Mucosa of rectum (tissue), 2 donors: Measurements from ENCODE around the gene KMT2C.
"Not testable (repeated sequence)": the region's sequence is repeated elsewhere in the genome, so short reads cannot be mapped to it uniquely, and the experiment has no call there.

Experiments
- H3K27ac ChIP-seq, 2 donors: one replicate each; pipeline ENCODE4 v1.7.0; 2013; ENCODE audit warnings: inconsistent platforms in 2 of 2, low read depth in 2 of 2, low read length in 2 of 2
- H3K27me3 ChIP-seq, 2 donors: one replicate each; pipeline ENCODE4 v1.7.0; 2013; ENCODE audit warnings: low read length in 2 of 2; ENCODE audit not compliant: control insufficient read depth in 2 of 2, insufficient read depth in 2 of 2
- H3K36me3 ChIP-seq, 2 donors: one replicate each; pipeline ENCODE4 v1.7.0; 2013; ENCODE audit warnings: low read length in 2 of 2; ENCODE audit not compliant: control insufficient read depth in 2 of 2, insufficient read depth in 2 of 2
- H3K4me1 ChIP-seq, 2 donors: one replicate each; pipeline ENCODE4 v1.7.0; 2013; ENCODE audit warnings: low read length in 2 of 2, mild to moderate bottlenecking in 1 of 2; ENCODE audit not compliant: control insufficient read depth in 2 of 2, insufficient read depth in 2 of 2
- H3K4me3 ChIP-seq, 2 donors: one replicate each; pipeline ENCODE4 v1.7.0; 2013; ENCODE audit warnings: low read length in 2 of 2
- H3K9ac ChIP-seq, 2 donors: one replicate each; pipeline ENCODE4 v1.7.0; 2013; ENCODE audit warnings: low read length in 2 of 2, low read depth in 1 of 2, mild to moderate bottlenecking in 1 of 2
- H3K9me3 ChIP-seq, 2 donors: one replicate each; pipeline ENCODE4 v1.7.0; 2013; ENCODE audit warnings: low read length in 2 of 2; ENCODE audit not compliant: control insufficient read depth in 2 of 2
- donor health status: healthy.
- donor health status: Normal muscosa, but diverticular disease.

Gene KMT2C

DNA sequence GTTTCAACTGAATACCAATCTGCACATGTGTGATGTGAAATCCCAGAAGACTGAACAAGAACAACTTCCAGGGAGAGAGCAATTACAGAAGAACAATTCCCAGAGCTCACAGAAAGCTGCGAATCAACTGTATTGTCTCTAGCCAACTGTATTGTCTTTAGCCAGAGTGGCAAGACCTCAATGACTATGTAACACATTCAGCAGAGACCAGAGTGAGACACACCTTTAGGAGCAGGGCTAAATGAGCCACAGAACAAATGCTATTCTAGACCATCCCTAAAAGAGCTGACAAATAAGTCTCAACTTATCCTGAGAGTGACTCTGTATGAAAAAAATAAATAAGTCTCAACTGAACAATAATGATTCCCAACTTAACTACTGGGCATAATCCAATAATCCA is 72.0 kb downstream of the KMT2C start:
- no peak overlapping the region for H3K9ac ChIP-seq
- H3K9me3 ChIP-seq: no peaks in the 10 kb centered on the region
- no peaks in the 10 kb centered on the region for H3K27me3 ChIP-seq
- no peaks in the 10 kb centered on the region for H3K36me3 ChIP-seq
- no peak overlapping the region for H3K27ac ChIP-seq
- H3K4me1 ChIP-seq: no peaks in the 10 kb centered on the region
- H3K4me3 ChIP-seq: no peak overlapping the region

DNA sequence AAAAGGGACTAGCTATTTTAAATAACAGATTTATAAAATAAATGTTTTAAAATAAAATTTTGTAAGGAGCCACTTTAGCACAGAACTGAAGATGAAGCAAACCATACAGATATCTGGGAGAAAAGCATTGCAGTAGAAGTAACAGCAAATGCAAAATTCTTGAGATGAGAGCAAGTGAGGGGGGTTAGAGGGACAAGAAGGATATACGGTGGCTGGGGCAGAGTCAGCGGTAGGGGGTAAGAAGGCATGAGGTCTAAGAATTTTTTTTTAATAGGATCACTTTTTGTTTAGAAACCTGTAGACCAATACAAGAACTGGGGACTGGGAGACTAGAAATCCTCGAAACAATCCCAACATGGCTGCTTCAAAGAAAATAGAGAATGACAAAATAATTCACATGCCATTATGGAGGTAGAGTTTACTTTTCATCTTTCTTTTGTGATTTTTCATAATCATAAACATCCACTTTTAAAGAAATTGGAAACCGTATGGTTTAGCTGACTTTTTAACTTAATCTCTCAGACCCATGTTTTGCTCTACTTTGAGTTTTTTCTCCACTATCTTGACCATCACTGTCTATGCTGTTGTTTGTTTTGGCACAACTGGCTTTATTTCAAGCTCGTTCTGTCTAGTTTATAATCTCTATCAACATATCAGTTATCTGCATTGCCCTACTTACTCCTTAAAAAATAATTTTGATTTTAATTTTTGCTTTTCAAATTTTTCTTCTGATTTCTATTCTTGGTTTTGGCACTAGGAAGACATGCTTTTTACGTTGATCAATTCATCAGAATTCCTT is 73.5 kb downstream of the KMT2C start:
- Histone ChIP-seq H3K36me3 (peaks cover 0 to 3% of the 10 kb centered on the region in 2 donors), H3K27ac (no peak overlapping the region), H3K4me1 (no peaks in the 10 kb centered on the region), H3K9ac (no peak overlapping the region), H3K9me3 (no peaks in the 10 kb centered on the region), H3K27me3 (no peaks in the 10 kb centered on the region), H3K4me3 (no peak overlapping the region)

DNA sequence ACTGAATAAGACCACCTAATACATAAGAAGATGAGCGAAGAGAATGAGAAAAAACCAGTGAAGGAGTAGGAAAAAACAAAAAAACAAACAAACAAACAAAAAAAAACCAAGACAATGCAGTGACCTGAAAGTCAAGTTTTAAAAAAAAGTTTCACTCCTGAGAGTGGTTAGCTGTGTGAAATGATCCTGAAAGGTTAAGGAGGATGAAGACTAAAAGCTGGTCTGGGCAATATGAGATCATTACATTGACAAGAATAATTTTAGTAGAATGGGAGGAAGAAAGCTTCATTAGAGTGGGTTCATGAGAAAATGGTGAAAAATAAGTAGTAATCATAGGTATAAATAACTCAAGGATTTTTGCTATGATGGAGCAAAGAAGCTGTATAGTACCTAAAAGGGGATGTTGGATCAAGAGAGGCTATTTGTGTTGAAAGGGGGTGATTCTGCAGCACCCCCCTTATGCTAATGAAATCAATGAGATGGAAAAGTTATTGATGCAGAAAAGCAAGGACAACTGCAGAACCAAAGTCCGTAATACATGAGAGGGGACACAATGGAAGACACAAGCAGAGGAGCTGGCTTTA is 80.2 kb downstream of the KMT2C start:
- Histone ChIP-seq H3K4me1 (no peaks in the 10 kb centered on the region), H3K27ac (no peak overlapping the region), H3K4me3 (no peak overlapping the region), H3K9ac (no peak overlapping the region), H3K9me3 (no peaks in the 10 kb centered on the region), H3K27me3 (no peaks in the 10 kb centered on the region), H3K36me3 (peaks cover 0 to 3% of the 10 kb centered on the region in 2 donors)

DNA sequence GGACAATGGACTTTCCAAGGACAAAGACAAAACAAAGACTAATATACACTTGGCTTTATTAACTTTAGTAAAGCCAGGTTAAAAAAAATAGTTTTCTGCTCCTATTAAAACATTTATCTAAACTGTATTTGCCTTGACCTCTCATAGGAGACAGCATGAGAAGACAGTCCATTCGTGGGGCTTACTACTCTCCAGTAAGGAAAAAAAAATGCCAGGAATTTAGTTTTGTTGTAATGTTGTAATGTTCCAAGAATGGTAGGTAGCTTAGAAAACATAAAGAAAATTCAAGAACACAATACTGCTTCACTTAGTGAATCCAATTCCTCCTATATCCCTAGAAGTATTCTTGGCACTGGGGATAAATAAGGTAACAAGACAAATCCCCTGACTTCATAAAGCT is 81.7 kb downstream of the KMT2C start:
- no peak overlapping the region for H3K27ac ChIP-seq
- no peaks in the 10 kb centered on the region for H3K9me3 ChIP-seq
- no peak overlapping the region for H3K9ac ChIP-seq
- H3K4me3 ChIP-seq: no peak overlapping the region
- no peaks in the 10 kb centered on the region for H3K27me3 ChIP-seq
- peaks cover 0 to 7% of the 10 kb centered on the region in 2 donors for H3K36me3 ChIP-seq
- H3K4me1 ChIP-seq: no peaks in the 10 kb centered on the region

DNA sequence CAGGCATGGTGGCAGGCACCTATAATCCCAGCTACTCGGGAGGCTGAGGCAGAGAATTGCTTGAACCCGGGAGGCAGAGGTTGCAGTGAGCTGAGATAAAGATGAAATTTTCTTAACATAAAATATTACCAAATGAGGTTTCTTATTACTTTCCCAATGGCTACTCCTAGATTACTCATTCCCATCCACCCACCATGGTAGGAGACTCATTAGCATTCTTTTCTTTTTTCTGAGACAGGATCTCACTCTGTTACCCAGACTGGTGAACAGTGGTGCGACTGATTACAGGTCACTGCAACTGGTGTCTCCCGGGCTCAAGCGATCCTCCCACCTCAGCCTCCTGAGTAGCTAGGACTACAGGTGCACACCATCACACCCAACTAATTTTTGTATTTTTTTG is 82.5 kb downstream of the KMT2C start:
- H3K9me3 ChIP-seq, H3K27me3 ChIP-seq, H3K4me1 ChIP-seq, H3K9ac ChIP-seq, H3K27ac ChIP-seq, H3K4me3 ChIP-seq, H3K36me3 ChIP-seq: not testable (repeated sequence)

DNA sequence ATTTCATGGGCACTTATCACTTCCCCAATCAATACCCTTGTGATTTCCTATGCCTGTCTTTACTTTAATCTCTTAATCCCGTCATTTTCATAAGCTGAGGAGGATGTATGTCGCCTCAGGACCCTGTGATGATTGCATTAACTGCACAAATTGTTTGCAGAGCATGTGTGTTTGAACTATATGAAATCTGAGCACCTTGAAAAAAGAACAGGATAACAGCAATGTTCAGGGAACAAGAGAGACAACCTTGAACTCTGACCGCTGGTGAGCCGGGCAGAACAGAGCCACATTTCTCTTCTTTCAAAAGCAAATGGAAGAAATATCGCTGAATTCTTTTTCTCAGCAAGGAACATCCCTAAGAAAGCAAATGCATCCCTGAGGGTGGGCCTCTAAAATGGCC is 84.1 kb downstream of the KMT2C start:
- not testable (repeated sequence) for H3K27ac ChIP-seq, H3K36me3 ChIP-seq, H3K9ac ChIP-seq, H3K4me1 ChIP-seq, H3K27me3 ChIP-seq, H3K9me3 ChIP-seq, H3K4me3 ChIP-seq

DNA sequence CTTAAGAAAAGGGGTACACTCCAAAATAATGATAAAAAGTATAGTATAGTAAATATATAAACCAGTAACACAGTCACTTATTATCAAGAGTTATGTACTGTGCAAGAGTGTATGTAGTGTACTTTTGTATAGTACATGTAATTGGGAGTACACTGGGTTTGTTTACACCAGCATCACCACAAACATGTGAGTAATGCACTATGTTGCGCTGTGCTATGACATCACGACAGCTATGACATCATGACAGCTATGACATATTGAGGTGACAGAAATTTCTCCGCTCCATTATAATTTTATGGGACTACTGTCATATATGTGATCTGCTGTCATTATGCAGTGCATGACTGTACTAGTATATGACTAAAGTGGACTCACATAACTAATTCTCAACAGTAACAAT is 84.6 kb downstream of the KMT2C start:
- H3K4me1 ChIP-seq: no peaks in the 10 kb centered on the region
- no peak overlapping the region for H3K9ac ChIP-seq
- no peak overlapping the region for H3K27ac ChIP-seq
- peaks cover 0 to 9% of the 10 kb centered on the region in 2 donors for H3K36me3 ChIP-seq
- H3K4me3 ChIP-seq: no peak overlapping the region
- H3K27me3 ChIP-seq: no peaks in the 10 kb centered on the region
- no peaks in the 10 kb centered on the region for H3K9me3 ChIP-seq

DNA sequence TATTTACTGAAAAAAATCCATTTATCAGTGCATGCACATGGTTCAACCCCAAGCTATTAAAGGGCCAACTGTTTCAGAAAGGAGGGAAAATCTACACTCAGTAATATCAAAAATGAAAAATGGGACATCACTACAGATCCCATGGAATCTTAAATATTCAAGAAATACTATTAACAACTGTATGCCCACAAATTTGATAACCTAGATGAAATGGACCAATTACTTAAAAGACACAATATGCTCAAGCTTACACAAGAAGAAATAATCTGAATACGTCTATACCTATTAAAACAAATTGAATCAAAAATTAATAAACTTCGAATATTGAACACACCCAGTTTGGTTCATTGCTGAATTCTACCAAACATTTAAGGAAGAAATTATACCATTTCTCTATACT is 87.9 kb downstream of the KMT2C start:
- H3K9ac ChIP-seq: no peak overlapping the region
- H3K27me3 ChIP-seq: no peaks in the 10 kb centered on the region
- H3K36me3 ChIP-seq: peaks cover 0 to 9% of the 10 kb centered on the region in 2 donors
- H3K4me3 ChIP-seq: no peak overlapping the region
- no peak overlapping the region for H3K27ac ChIP-seq
- H3K4me1 ChIP-seq: no peaks in the 10 kb centered on the region
- H3K9me3 ChIP-seq: no peaks in the 10 kb centered on the region

DNA sequence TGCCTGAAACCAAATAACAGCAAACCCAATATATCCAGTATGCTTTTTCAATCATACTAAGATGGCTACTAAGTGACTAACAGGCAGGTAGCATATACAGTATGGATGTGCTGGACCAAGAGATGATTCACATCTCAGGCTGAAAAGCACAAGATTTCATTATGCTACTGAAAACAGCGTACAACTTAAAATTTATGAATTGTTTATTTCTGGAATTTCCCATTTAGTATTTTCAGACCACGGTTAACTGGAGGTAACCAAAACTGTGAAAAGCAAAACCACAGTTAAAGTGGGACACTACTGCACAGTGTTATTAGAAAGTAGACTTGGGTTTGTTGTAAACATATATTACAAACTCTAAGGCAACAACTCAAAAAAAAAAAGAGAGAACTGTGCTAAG is 91.5 kb downstream of the KMT2C start:
- Histone ChIP-seq H3K9me3 (no peaks in the 10 kb centered on the region), H3K4me3 (no peak overlapping the region), H3K27ac (no peak overlapping the region), H3K4me1 (no peaks in the 10 kb centered on the region), H3K27me3 (no peaks in the 10 kb centered on the region), H3K9ac (no peak overlapping the region), H3K36me3 (peaks cover 0 to 5% of the 10 kb centered on the region in 2 donors)

DNA sequence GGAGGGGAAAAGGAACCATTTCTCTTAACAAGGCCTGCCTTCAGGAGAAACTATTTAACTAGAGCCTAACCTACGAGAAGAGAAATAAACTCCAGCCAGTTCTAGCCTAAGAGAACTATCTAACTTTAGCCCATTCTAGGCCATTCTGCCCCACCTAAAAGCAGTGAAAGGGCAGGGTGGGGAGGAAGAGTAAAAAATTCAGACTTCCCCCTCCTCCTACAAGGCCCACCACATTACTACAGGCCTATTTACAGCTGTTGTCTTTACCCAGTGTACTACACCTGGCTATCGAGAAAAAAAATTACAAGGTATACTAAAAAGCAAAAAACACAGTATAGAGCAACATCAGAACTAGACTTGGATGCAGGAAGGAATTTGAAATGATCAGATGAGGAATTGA is 93.0 kb downstream of the KMT2C start:
- no peak overlapping the region for H3K27ac ChIP-seq
- H3K4me1 ChIP-seq: no peaks in the 10 kb centered on the region
- no peaks in the 10 kb centered on the region for H3K27me3 ChIP-seq
- no peak overlapping the region for H3K4me3 ChIP-seq
- H3K9me3 ChIP-seq: no peaks in the 10 kb centered on the region
- no peak overlapping the region for H3K9ac ChIP-seq
- H3K36me3 ChIP-seq: peaks cover 0 to 2% of the 10 kb centered on the region in 2 donors
